ENCODE data around the gene NOS3.

Gene NOS3

DNA sequence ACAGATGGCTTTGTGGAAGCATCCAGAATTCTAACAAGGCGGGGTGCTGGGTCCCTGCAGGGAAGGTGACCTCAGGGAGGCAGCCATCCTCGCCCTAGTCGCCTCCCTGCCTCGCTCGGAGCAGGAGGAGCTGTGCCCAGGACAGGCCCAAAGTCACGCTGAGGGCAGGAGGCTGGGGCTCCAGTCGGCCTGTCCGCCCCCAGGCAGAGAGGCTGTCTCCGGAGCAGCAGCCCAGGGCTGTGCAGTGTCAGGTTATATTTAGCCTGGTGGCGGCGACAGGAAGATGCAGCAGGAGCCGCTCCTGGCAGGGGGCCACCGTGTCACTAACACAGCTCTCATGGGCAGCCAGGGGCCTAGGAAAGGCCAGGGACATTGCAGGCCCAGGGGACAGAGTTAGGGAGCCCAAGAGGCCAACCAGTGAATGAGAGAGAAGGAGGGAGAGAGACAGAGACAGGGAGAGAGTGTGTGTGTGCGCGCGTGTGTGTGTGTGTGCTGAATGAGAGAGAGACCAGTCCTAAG lies 26.2 kb upstream of the NOS3 start:
- DNase-seq (ENCODE audit: low spot score) = peak; percentile 68

DNA sequence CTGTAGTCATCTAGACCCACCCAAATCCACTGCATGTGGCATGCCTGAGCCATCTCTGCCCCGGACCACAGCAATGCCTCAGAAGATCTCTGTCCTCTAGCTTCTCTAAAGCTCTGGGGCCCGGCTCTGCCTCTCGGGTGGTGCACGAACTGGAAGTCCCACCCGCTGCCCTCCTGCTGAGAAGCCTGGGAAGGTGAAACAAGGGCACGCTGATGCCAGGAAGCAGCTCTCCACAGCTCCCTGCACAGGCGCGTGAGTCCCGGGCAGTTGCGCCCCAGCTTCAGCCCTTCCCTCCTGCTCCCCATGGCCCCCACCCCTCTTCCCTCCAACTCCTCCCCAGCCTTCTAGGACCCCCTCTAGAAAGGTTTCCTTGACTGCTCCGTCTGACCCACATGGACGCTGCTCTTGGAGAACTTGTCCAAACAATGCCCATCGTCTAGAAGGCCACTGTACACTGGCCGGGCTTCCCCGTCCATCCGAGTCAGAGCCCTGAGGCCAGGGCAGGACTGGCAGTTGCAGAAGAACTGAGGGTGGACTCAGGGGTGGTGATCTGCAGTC lies 25.5 kb upstream of the NOS3 start:
- DNase-seq (ENCODE audit: low spot score) = no peak

DNA sequence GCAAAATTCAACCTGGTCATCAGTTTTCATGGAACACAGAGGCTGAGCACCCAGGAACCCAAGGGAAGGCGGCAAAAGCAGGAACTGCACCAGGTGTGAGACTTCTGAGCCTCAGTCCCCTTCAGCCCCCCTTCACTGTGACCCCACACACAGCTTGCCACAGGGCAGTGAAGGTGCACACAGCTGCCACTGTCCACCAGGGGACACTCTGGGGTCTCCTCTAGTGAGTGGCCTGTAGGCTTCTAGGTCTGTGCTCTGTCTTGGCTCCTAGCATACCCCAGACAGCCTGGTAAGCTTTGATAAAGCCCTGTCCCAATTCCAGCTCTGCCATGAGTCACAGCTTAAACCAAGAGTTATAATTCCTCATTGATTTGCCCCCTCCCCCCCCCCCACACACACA lies 24.8 kb upstream of the NOS3 start:
- no peak for DNase-seq (ENCODE audit: low spot score)

DNA sequence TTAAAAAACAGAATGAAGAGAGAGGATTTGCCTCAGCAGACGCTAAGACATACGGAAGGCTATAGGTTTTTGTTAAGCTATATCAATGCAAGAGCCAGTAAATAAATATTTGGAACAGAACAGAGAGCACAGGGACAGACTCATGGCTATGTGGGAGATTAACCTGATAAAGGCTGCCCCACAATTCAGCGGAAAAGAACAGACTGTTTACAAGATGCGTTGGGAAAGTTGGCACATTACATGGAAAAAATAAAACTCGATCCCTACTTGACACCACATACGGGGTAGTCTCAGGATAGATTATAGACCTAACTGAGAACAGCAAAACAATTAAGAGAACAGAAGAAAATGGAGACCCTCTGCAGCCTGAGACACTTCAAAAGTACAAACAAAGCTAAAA lies 23.5 kb upstream of the NOS3 start:
- no peak for DNase-seq (ENCODE audit: low spot score)

DNA sequence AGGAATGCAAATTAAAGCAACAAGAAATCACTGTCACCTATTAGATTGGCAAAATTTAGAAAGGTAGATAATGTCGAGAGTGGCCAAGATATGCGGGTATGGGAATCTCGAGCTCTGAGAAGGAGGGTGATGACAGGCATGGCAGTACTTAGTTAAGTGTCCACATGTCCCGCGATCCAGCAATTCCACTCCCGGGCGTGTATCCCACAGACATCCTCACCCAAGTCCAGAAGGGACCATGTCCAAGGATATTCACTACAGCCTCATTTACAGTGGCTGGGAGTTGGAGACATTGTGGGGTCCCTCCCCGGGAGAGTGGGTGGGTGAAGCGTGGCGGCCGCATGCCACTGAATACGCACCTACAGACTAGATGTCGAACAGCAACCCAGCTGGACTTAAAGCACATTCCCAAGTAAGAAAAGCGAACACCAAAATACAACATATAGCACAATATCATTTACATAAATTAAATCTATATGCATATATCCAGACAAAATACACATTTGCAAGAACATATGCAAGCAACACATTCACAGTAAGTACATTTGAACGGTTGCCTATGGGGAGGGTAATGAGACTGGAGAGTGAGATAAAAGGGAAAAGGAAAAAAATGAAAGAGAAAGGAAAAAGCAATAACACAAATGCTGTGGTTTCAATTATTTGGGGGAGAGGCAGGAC lies 22.6 kb upstream of the NOS3 start:
- DNase-seq (ENCODE audit: low spot score) = no peak

DNA sequence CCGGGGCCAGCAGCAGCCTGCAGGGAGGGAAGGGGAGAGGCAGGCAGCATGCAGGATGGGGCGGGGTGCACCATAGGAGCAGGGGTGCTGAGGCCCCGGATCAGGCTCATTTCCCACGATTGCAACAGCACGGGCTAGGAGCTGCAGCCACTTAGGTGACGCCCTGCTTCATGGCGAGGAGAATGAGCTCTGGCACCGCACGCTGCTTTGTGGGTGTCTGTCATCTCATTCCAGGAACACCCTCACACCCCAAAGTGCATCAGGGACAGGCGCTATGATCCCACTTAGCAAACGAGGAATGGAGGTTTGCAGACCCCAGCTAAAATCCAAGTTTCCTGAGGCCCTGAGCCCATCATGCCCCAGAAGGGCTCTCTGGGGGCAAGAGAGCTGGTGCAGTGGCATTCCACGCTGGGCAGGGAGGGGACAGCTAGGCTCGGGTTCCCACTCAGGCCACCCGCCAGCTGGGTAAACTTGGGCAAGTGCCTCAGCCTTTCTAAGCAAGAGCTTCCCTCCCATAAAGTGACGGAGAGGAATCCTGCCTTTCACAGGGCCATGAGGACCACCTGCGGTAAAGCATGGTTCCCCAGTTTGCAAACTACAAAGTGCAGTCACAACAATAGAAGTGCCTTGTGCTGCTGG lies 22.0 kb upstream of the NOS3 start:
- DNase-seq (ENCODE audit: low spot score) = no peak

DNA sequence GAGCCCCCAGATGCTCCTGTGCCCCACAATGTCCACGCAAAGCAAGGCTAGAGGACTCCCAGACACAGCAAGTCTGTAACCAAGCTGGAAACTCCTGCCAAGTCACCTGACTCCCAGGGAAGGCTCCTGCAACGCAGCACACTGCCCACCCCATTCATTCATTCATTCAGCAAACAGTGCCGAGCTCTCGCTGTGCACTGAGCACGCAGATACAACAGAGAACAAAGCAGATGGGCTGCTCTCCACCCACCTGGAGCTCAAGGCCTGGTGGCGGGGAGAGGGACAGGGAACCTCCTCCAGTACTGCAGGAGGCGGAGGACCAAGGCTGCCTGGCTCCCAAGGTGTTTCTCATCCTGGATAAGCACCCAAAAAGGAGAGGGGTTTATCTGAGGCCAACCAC lies 21.3 kb upstream of the NOS3 start:
- DNase-seq (ENCODE audit: low spot score) = no peak

DNA sequence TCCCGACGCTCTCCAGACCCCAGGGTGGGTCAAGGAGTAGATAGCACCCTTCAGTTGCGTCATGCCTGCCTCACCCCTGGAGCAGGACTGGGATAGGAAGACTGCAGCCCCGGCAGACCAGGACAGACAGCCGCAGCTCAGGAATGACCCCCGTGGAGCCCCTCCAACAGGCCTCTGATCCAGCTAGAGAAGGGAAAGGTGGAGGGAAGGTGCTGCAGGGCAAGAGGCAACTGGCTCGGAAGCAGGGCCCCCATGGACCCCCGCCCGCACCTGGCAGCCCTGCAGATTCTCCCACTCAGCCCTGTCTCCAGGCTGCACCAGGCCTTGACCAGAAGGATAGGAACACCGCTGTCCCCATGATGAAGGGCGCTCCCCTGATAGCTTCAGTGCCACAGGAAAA lies 20.4 kb upstream of the NOS3 start:
- DNase-seq (ENCODE audit: low spot score) = no peak

DNA sequence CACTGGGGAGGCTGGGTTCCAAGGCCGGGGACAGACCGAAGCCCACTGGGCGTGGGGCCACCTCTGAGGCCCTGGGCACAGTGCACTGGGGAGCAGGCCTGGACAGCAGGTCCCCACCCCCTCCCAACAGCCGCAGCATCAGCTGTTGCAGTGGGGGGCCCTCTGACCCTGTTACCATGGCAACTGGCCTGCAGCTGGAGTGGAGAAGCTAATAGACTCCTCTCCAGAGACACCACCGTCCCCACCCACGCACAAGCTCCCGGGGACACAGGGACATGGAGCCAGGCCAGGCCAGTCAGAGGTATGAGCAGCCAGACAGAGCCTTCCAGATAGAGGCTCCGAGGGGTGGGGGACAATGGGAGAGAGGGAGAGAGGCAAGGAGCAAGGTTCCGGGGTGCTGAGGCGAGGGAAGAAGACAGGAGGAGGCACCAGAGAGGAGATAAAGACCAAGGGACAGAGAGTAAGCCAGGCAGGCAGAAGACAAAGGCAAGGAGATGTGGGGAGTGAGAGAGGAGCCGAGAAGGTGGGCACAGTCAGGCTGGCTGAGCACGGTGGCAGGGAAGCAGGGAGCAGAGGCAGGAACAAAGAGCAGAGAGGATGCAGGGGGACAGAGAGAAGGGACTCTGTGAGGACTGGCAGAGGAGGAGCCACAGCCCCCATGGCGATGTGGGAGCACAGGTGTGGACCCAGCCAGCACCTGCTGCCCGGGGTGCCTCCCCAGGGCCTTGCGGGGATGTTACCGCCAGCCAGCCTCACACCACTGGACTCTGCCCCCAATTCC lies 19.4 kb upstream of the NOS3 start:
- DNase-seq (ENCODE audit: low spot score) = no peak

DNA sequence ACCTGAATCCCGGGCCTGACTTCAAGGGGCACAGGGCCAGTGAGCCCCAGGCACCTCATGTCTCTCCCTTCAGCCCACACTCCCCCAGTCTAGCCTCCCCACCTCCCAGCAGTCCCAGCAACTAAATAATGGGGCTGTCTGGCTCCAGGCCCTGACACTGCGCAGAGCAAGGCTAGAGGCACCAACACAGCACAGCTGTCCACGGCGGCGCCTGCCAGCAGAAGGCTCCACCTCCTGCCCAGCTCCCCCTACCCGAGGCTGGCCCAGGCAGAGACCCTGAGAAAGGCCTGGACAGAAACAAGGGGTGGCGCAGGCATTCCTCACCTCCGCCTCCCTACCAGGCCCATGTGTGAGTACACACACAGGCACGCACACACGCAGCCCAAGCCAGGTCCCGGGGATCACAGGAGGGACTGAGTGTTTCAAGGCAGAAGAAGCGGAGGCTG lies 18.8 kb upstream of the NOS3 start:
- no peak for DNase-seq (ENCODE audit: low spot score)

DNA sequence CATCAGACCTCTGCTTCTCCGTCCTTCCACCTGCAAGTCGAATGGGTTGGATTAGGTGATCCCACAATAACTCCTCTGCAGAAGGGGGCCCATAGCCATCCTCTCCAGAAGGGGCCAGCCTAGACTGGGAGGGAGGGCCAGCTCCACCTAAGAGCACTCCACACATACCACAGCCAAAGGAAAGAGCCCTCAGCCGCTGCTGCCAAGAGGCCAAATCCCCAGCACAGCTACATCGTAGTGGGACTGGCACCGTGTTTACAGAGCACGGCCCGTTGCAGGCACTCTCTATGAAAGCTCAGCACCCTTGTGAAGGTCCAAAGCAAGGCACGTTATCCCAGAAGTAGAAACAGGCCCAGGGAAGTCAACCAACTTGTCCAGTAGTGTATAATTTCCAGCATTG lies 18.1 kb upstream of the NOS3 start:
- no peak for DNase-seq (ENCODE audit: low spot score)

DNA sequence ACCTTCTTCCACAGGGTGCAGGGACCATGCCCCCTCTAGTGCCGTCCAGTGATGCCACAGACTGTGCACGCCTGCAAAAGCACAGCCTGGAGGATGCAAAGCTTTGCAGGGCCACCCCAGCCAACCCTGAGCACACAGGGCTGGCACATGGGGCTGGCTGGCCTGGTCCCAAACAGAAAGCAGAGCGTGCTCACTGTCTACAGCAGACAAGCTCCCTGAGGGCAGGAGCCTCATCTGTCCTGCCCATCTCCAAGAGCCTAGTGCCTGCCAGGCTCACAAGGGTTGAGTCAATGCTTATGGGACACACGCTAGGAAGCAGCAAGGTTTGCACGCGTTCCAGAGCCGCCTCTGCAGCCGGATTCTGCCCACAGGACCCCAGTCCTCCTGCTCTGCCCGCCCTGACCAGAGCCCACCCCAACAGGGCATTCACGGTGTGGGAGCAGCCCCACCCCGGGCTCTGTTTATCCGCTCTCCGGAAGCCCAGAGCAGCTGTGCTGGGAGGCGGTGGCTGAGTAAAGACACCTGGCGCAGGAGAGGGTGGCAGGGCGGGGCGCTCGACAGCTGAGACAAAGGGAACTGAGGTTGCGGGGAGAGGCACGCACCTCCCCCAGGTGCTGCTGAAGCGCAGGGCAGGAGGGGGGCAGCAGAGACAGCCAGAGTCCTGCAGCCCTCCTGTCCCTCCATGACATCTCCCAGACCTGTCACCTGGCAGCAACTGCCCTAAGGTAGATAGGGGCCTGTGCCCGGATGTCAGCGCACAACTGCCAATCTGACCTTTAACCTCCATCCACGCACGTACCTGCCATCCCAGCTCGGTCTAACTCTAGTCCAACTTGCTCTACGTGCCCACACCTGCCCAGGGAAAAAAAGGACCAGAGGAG lies 17.0 kb upstream of the NOS3 start:
- no peak for DNase-seq (ENCODE audit: low spot score)

DNA sequence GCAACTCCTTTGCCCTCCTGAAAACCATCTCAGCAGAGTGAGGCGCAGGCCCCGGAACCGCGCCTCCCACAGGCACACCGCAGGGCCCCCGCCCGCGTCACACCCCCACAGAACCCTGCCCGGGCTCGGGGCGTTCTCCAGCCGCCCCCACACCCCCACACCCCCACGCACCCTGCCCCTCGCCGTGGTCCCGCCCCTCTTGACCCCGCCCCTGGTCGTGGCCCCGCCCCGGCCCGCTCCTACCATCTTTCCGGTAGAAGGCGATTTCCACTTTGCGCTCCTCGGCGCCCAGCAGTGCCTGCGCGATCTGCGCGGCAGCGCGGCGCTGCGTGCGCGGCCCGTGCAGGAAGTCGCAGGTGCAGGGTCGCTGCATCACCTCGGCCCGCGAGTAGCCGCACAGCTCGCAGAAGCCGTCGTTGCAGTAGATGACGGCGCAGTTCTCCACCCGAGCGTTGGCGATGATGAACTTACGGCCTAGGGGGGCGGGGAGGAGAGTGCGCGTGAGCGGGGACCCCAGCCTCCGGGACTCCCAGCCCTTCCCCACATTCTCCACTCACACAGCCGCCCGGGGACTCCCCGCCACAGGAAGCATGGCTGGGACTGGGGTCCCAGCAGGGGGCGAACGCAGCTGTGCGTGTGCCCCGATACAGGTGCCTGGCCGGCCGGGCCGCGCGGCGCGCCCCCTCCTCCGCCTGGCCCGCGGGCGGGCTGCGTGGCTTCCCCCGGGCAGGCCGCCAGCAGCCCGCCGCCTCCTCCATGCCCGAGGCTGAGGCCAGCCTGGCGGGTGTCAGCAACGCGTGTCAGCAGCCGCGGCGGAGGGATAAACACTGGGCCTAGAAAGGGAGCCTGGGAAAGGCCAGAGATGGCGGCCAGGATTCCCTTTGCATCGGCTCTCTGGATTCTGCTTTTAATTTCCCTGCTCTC lies 16.1 kb upstream of the NOS3 start:
- DNase-seq (ENCODE audit: low spot score) = no peak

DNA sequence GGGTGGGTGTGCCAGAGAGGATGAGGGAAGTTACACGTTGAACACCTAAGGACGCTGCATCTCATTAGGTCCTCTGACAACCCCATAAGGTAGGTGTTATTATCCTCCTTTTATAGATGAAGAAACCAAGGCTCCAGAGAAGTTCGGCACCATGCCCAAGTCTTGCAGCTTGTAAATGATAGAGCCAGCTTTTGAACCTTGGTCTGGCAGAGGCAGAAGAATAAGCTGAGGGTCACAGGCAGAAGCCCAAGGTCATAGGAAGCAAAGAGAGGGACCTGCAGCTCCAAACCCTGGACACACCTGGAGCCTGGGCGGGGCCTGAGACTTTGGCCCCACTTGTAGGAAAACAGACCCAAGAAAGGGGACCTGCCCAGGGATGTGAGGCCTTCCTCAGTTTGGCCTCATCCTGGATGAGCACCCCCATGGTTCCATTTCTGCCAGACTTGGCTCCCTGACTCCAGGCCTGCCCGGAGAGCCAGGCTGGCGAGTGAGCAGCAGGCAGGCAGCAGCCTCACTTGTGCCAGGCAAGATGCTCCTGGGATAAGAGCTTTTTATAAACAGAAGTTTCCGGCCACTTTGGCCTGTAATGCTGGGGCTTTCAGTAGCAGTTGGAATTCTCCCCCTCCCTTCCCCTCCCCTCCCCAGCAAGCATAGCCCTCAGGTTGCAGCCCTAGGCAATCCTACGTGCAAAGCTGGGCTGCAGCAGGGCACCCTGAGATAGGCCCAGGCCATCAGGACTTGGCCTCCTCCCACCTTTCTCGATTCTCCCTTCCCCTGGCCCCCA lies 15.1 kb upstream of the NOS3 start:
- no peak for DNase-seq (ENCODE audit: low spot score)

DNA sequence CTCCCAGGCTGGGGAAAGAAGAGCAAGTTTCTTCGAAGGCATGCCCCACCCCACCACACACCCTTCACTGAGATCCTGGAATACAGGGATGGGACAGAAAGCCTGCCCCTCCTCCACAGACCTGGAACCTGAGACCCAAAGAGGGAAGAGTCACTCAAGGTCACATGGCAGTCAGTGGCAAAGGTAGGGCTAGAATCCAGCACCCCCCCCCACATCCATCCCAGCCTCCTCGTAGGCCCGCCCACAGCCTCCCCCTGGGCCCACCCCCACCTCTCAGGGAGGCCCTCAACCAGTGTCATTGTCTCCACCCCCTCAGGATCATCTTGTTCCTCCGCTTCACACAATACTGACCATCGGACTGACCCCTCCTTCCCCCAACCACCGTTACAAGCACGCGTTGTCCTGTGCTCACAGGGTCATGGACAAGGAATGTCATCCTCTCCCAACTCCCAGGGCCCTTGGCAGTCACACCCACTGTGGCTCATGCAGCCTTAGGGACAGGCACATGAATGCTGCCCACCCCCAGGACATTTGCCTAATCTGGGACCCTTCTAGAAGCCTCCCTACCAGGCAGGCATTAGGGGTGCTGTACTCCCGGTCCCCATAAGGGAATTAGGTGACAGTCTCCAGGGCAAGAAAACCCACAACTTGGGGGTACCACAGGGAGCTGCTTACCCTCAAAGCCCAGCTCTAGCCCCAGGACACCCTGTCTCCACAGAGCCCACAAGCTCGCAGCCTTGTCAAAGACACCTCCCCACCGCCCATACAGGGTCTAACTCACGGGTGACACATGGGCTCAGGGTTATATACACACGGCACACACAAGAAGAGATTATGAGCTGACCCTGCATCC lies 14.1 kb upstream of the NOS3 start:
- no peak for DNase-seq (ENCODE audit: low spot score)

DNA sequence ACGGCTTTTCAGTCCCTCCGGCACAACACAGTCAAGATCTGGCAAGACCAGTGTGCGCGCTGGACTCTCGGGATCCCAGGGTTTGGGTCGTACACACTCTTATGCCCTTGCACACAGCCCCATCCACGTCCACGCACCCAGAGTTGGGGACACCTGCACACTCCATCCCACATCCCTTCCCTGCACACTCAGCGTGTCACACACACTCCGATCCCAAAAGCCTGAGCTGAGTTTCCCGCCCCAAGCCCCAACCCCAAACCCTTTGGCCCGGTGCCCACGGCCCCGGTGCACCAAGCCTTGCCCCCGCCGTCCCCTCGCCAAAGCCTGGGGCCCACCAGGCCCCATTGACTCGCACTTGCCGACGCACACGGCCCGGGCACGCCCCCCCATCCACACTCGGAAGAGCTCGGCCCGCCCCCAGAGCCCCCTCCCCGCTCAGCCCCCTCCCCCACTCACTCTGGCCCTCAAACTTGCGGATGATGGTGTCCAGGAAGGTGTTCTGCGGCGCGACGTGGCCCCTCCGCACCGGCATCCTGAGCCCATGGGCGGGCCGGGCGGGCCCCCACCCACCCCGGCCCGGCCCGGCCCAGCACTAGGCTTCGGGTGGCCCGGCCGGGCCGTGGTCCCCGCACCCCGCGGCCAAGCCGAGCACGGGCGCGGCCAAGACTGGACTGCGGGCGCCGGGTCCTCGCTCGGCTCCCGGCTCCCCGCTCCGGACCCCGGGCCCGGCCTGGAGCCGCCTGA lies 13.3 kb upstream of the NOS3 start:
- DNase-seq (ENCODE audit: low spot score) = no peak

DNA sequence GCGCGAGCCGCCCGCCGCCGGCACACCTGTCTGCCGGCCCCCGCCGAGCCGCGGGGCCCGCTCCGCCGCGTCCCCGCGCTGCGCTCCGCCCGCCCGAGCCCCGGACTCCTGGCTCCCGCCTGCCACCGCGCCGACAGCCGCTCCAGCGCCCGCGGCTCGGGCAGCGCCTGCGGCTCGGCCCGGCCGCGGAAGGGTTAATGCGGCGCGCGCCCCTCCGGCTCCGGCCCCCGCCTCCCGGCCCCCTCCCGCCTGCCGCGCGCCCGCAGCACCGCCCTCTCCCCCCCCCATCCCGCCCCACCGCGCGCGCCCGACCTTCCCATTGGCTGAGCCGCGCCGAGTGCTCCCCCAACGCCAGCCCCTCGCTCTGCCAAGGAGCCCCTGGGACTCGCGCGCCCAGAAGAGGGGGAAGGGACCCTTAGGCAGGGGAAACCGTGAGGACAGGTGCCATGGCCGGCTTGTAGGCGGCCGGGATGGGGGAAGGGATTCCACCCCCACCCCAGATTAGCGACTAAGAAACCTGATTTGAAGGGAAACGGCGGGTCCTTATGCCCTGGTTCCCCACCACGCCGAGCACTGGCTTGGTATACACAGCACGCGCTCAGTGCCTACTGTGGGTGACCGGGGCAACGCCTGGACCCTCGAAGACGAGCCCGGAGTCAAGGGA lies 12.6 kb upstream of the NOS3 start, which contains the start of gene KCNH2:
KCNH2 (minus strand) TSS at position 196 of the 664 bp plus-strand sequence. CDS start 408 bp downstream, outside the sequence.
- DNase-seq (ENCODE audit: low spot score) = no peak
